GM12878 (cell line): ENCODE results near the gene SLIT1. TPM values are rescaled to one million over a fixed set of nuclear protein-coding genes. Genes with fewer than 3 reads are reported as not detected.

ENCODE experiments used
- ATAC-seq: fragments of 200-7000 bp; cut with Tn5 transposase; 3 replicates; pipeline ENCODE4 v1.9.1; 2020; ENCODE audit warnings: mild to moderate bottlenecking, moderate library complexity
- BruUV-seq: library from RNA; stranded (reverse); fragments of 400-500 nt; replicated peaks from 2 replicates; lab custom pipeline; 2021; lab: Mats Ljungman, UMichigan
- CTCF ChIA-PET: fragments of 300-600 bp; sonication (Branson Sonifier 250); formaldehyde crosslinking; extraction: SDS; loops from one replicate; lab custom pipeline; 2021; ENCODE audit warnings: inconsistent platforms; lab: Yijun Ruan, JAX
- POLR2A ChIA-PET: fragments of 350-600 bp; formaldehyde crosslinking; extraction: SDS; loops from one replicate; lab custom pipeline; 2021; ENCODE audit warnings: inconsistent platforms; lab: Charles Lee
- RAD21 ChIA-PET: fragments of 300-600 bp; sonication (Branson Sonifier 250); formaldehyde crosslinking; loops from one replicate; lab custom pipeline; 2023; ENCODE audit warnings: antibody characterized with exemption; ENCODE audit not compliant: unreplicated experiment; lab: Charles Lee
- SMC1A ChIA-PET: fragments of 300-600 bp; sonication (Branson Sonifier 250); formaldehyde crosslinking; loops from one replicate; lab custom pipeline; 2023; ENCODE audit not compliant: unreplicated experiment, uncharacterized antibody; lab: Charles Lee
- DNase-seq: peaks from one replicate; pipeline ENCODE4 v3.0.0-alpha.2; 2011; ENCODE audit warnings: low read depth, low spot score
- FAIRE-seq: peaks from 3 replicates; lab custom pipeline; 2011; peaks lifted over from hg19 to GRCh38; lab: Jason Lieb, UNC
- H2AFZ ChIP-seq: 2 replicates; pipeline ENCODE4 v1.6.0; 2011; ENCODE audit warnings: low read depth, low read length, control low read depth; ENCODE audit not compliant: control insufficient read depth
- H3K27ac ChIP-seq: 2 replicates; pipeline ENCODE4 v1.5.1; 2011; ENCODE audit warnings: control low read depth; ENCODE audit not compliant: control insufficient read depth, insufficient read depth
- H3K27me3 ChIP-seq, 2 experiments: replicated peaks in 1 of 2; 2 replicates each; pipeline versions ENCODE4 v1.6.0 to v1.6.1; 2011; ENCODE audit warnings: low read length in 1 of 2; ENCODE audit not compliant: control insufficient read depth in 2 of 2, insufficient read depth in 2 of 2
- H3K36me3 ChIP-seq, 2 experiments: 2 replicates each; pipeline ENCODE4 v1.5.1; 2011; ENCODE audit warnings: low read length in 1 of 2; ENCODE audit not compliant: control insufficient read depth in 2 of 2, insufficient read depth in 2 of 2
- H3K4me1 ChIP-seq: 2 replicates; pipeline ENCODE4 v1.6.1; 2011; ENCODE audit warnings: mild to moderate bottlenecking, low read length, moderate library complexity, mixed read lengths; ENCODE audit not compliant: control insufficient read depth, insufficient read depth
- H3K4me2 ChIP-seq: 2 replicates; pipeline ENCODE4 v1.6.0; 2011; ENCODE audit warnings: control low read depth; ENCODE audit not compliant: control insufficient read depth, insufficient read depth
- H3K4me3 ChIP-seq: fragments of 200-600 bp; sonication (generic); 2 replicates; pipeline ENCODE4 v1.5.1; 2016
- H3K79me2 ChIP-seq: 2 replicates; pipeline ENCODE4 v1.6.0; 2011; ENCODE audit warnings: low read length; ENCODE audit not compliant: control insufficient read depth, insufficient read depth
- H3K9ac ChIP-seq: 2 replicates; pipeline ENCODE4 v1.8.0; 2011; ENCODE audit warnings: low read length, control low read depth, mixed read lengths; ENCODE audit not compliant: control insufficient read depth, insufficient read depth
- H3K9me3 ChIP-seq: replicated peaks from 3 replicates; pipeline ENCODE4 v1.5.1; 2011; ENCODE audit warnings: mild to moderate bottlenecking, low read length; ENCODE audit not compliant: control insufficient read depth, insufficient read depth
- H4K20me1 ChIP-seq: 2 replicates; pipeline ENCODE4 v1.6.0; 2011; ENCODE audit not compliant: control insufficient read depth, insufficient read depth
- E2F4 ChIP-seq: IDR thresholded peaks from 2 replicates; pipeline ENCODE4 v1.6.1; 2012; ENCODE audit warnings: low read depth, low read length, improper control_type of control experiment
- HDGF ChIP-seq: fragments of 450-650 bp; IDR thresholded peaks from 2 replicates; pipeline ENCODE4 v1.6.1; 2016; ENCODE audit warnings: antibody characterized with exemption
- IRF5 ChIP-seq: fragments of 450-650 bp; IDR thresholded peaks from 2 replicates; pipeline ENCODE4 v1.6.1; 2017; ENCODE audit warnings: borderline replicate concordance
- MYB ChIP-seq: fragments of 150-350 bp; IDR thresholded peaks from 2 replicates; pipeline ENCODE4 v1.6.1; 2014; ENCODE audit warnings: mild to moderate bottlenecking, low read depth, low read length, borderline replicate concordance
- SP1 ChIP-seq: IDR thresholded peaks from one replicate; pipeline ENCODE4 v1.6.1; 2011; ENCODE audit warnings: low read depth, low read length
- ZNF622 ChIP-seq: fragments of 450-650 bp; IDR thresholded peaks from 2 replicates; pipeline ENCODE4 v1.6.1; 2017; ENCODE audit warnings: mild to moderate bottlenecking, inconsistent platforms
- ZSCAN29 ChIP-seq: fragments of 450-650 bp; IDR thresholded peaks from 2 replicates; pipeline ENCODE4 v1.6.1; 2017; ENCODE audit warnings: mild to moderate bottlenecking, moderate library complexity
- WGBS: methylation state at CpG from one replicate; pipeline ENCODE4 v1.1.6; 2016; ENCODE audit warnings: low lambda C conversion rate; ENCODE audit not compliant: insufficient replicate concordance, insufficient coverage; ENCODE audit errors: missing lambda C conversion rate; 5-methylcytosine and 5-hydroxymethylcytosine counted together
- in situ Hi-C: fragments of 300-500 bp; cut with MboI; formaldehyde crosslinking; loops from 9 replicates; pipeline ENCODE4 v1.14.3; 2018; ENCODE audit warnings: mixed read lengths
- intact Hi-C: fragments of 100-400 bp; cut with micrococcal nuclease; formaldehyde crosslinking; loops from one replicate; pipeline ENCODE4 v1.14.2; 2022; ENCODE audit not compliant: unreplicated experiment
- polyA plus RNA-seq, 11 experiments: library from polyadenylated mRNA; depleted of rRNA in 4 of 11; unstranded in 6 of 11; stranded (reverse) in 5 of 11; fragments of >200 nt; fragmentation: Nextera tagmentation in 4 of 11; fragmentation: Illumina TruSeq in 1 of 11; extraction: Ambion mirVana in 4 of 11; extraction: Trizol in 1 of 11; gene quantifications; 1 replicate in 1 of 11; 2 replicates in 10 of 11; pipeline versions ENCODE4 v1.2.1 to v1.2.3, GENCODE V29; 2011 to 2016; ENCODE audit warnings: inconsistent platforms in 2 of 11, missing spikeins in 2 of 11, low read depth in 1 of 11
- total RNA-seq, 4 experiments: library from RNA; depleted of rRNA in 3 of 4; stranded (reverse); fragments of >200 nt in 3 of 4; fragmentation: Illumina TruSeq in 1 of 4; extraction: Trizol in 1 of 4; gene quantifications; 2 replicates each; pipeline versions ENCODE4 v1.2.1 to v1.2.3, GENCODE V29; 2013 to 2021
- TF ChIP-seq, protein P1 (sequence below): fragments of 450-650 bp; IDR thresholded peaks from 2 replicates; pipeline ENCODE4 v1.6.1; 2018; ENCODE audit warnings: borderline replicate concordance, mild to moderate bottlenecking; ENCODE audit not compliant: partially characterized antibody

SLIT1 gene
- total and polyA plus RNA-seq, 10 of the 15 experiments (the other 5 are each of a cell fraction or from before 2014, with no cell fraction given) = 0.04 to 0.19 (median 0.06) TPM; not detected in 4

DNA sequence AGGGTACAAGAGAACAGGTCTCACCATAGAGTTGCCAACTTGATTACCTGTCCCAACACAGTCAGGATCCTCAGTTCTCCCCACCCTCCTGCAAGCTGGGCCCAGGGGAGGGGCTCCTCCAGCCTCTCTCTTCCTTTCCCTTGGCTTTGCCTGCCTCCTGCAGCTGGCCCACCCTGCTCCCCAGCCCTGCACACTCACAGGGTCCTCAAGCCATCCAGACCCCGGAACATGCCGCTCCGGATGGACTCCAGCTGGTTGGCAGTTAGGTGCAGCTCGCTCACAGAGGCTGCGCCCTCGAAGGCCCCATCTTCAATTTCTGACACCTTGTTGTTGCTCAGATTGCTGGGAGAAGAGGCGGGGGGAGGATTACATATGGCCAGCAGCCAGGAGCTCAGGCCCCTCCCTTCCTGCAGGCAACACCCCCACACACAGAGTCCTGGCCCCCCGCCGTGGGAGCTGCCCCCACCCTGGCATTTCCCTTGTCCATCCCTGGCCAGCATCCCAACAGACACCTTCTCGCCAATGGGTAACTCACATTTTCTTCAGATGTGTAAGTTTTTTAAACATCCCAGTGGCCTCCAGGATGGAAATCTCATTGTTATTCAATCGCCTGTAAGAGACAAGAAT lies 139.2 kb downstream of the SLIT1 start (continued):
- TF ChIP-seq MYB (no peak), SP1 (no peak)
- TF ChIP-seq, all 136 proteins: peak for 0

GRCh38 chr10:97043563-97043855 lies 142.2 kb downstream of the SLIT1 start:
- ChIA-PET POLR2A (no interaction called here), CTCF (interaction anchor here (1.3 kb wide), 1 partner anchor 18 kb away, joined by 5 read pairs; no protein-coding TSS in a partner anchor), SMC1A (no interaction called here), RAD21 (no interaction called here)
- intact Hi-C loops (no loop called here), in situ Hi-C loops (no loop called here)
- Histone ChIP-seq H3K79me2 (no peaks in the 10 kb centered on the region), H3K9ac (no peak overlapping the region), H3K27ac (no peak overlapping the region), H2AFZ (no peak overlapping the region), H3K9me3 (no peaks in the 10 kb centered on the region), H4K20me1 (no peaks in the 10 kb centered on the region), H3K4me1 (no peaks in the 10 kb centered on the region), H3K4me3 (no peak overlapping the region), H3K36me3 (no peaks in the 10 kb centered on the region), H3K4me2 (no peak overlapping the region), H3K27me3 (no peaks in the 10 kb centered on the region; a peak in 1 of 4 replicates)
- TF ChIP-seq, protein P1, sequence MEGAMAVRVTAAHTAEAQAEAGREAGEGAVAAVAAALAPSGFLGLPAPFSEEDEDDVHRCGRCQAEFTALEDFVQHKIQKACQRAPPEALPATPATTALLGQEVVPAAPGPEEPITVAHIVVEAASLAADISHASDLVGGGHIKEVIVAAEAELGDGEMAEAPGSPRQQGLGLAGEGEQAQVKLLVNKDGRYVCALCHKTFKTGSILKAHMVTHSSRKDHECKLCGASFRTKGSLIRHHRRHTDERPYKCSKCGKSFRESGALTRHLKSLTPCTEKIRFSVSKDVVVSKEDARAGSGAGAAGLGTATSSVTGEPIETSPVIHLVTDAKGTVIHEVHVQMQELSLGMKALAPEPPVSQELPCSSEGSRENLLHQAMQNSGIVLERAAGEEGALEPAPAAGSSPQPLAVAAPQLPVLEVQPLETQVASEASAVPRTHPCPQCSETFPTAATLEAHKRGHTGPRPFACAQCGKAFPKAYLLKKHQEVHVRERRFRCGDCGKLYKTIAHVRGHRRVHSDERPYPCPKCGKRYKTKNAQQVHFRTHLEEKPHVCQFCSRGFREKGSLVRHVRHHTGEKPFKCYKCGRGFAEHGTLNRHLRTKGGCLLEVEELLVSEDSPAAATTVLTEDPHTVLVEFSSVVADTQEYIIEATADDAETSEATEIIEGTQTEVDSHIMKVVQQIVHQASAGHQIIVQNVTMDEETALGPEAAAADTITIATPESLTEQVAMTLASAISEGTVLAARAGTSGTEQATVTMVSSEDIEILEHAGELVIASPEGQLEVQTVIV = no peak
- TF ChIP-seq ZSCAN29 = no peak
- no peak for TF ChIP-seq E2F4
- TF ChIP-seq HDGF = no peak
- no peak for TF ChIP-seq IRF5
- TF ChIP-seq ZNF622 = no peak
- WGBS = 28% methylated on average over 5 of the region's 14 CpGs
- FAIRE-seq = no peak
- no peak for DNase-seq
- no TSS peak for BruUV-seq
- no peak for ATAC-seq
